NB4 (cell line): ENCODE measurements around the gene CCM2.
"Not testable (repeated sequence)": the region's sequence is repeated elsewhere in the genome, so short reads cannot be mapped to it uniquely, and the experiment has no call there.

Source experiments
- DNase-seq: peaks from one replicate; pipeline ENCODE4 v3.0.0; 2010; ENCODE audit warnings: low read depth
- H3K4me3 ChIP-seq: one replicate; pipeline ENCODE4 v1.5.1; 2011; ENCODE audit warnings: mild to moderate bottlenecking, low read depth, low read length, moderate library complexity
- CTCF ChIP-seq: IDR thresholded peaks from one replicate; pipeline ENCODE4 v1.5.1; 2012; ENCODE audit warnings: low read depth, low read length
- MAX ChIP-seq: IDR thresholded peaks from 2 replicates; pipeline ENCODE4 v1.6.1; 2011; ENCODE audit warnings: low read depth, low read length
- MYC ChIP-seq: IDR thresholded peaks from 2 replicates; pipeline ENCODE4 v1.6.1; 2011; ENCODE audit warnings: low read depth, low read length
- POLR2A ChIP-seq: IDR thresholded peaks from 2 replicates; pipeline ENCODE4 v1.6.1; 2011; ENCODE audit warnings: mild to moderate bottlenecking; ENCODE audit not compliant: insufficient read length; ENCODE audit errors: extremely low read depth

CCM2 gene

GRCh38 chr7:45111298-45112223, 111.6 kb downstream of the CCM2 start, which contains the start of gene TBRG4:
Gene TBRG4 (minus strand): TSS chr7:45111697. CDS start chr7:45109237, 2,460 bp downstream.
- peak within 1 kb of the TSS; percentile 95 for H3K4me3 ChIP-seq
- DNase-seq = peak; percentile 99
- TF ChIP-seq CTCF (peak; percentile 53), MYC (peak; percentile 100), MAX (peak; percentile 98), POLR2A (peak; percentile 99)

- DNase-seq = no peak
- H3K4me3 ChIP-seq = peak overlapping the region; percentile 95
- TF ChIP-seq POLR2A (no peak), CTCF (no peak), MAX (no peak), MYC (no peak)
These were observed 112.6 kb downstream of the CCM2 start for GRCh38 chr7:45112648-45113047.

- not testable (repeated sequence) for H3K4me3 ChIP-seq, DNase-seq
These were observed 114.3 kb downstream of the CCM2 start for GRCh38 chr7:45114257-45114656.

GRCh38 chr7:45114926-45115325, 114.9 kb downstream of the CCM2 start:
- TF ChIP-seq MYC (no peak), CTCF (no peak), POLR2A (no peak), MAX (no peak)
- no peak overlapping the region for H3K4me3 ChIP-seq
- no peak for DNase-seq

- H3K4me3 ChIP-seq = no peak overlapping the region
- no peak for DNase-seq
- TF ChIP-seq CTCF (no peak), MAX (no peak), POLR2A (no peak), MYC (no peak)
These were observed 116.0 kb downstream of the CCM2 start for GRCh38 chr7:45116048-45116447.

GRCh38 chr7:45117582-45117981, 117.6 kb downstream of the CCM2 start:
- TF ChIP-seq MAX = no peak
- TF ChIP-seq MYC = no peak
- no peak for TF ChIP-seq CTCF
- no peak for TF ChIP-seq POLR2A
- DNase-seq = no peak
- no peak overlapping the region for H3K4me3 ChIP-seq
